Measurements from ENCODE around the gene DLG5.

GRCh38 chr10:77919713-77920108 lies 6.8 kb downstream of the DLG5 start:
- no peak for TF ChIP-seq EZH2 (IDR thresholded peaks at IDR 0.05; ENCODE audit: borderline replicate concordance)
- no peak for TF ChIP-seq CTCF (IDR thresholded peaks at IDR 0.05; ENCODE audit: poor library complexity)
- TF ChIP-seq EZH2phosphoT487 (IDR thresholded peaks at IDR 0.05; ENCODE audit: low read depth, severe bottlenecking, unreplicated experiment): no peak
